ENCODE data around the gene ZNF439.
"Not testable (repeated sequence)": the region's sequence is repeated elsewhere in the genome, so short reads cannot be mapped to it uniquely, and the experiment has no call there.

Gene ZNF439

GRCh38 chr19:11847615-11848014, 911 bp upstream of the ZNF439 start:
- in situ Hi-C loops (cut with MboI; ENCODE audit: low sequenced_read_pairs); H3K4me3 ChIP-seq; H3K9me3 ChIP-seq; DNase-seq (ENCODE audit: low spot score in 2 of 2); H3K4me1 ChIP-seq; H3K36me3 ChIP-seq (replicated peaks); H3K27me3 ChIP-seq (ENCODE audit: low read depth): not testable (repeated sequence)

DNA sequence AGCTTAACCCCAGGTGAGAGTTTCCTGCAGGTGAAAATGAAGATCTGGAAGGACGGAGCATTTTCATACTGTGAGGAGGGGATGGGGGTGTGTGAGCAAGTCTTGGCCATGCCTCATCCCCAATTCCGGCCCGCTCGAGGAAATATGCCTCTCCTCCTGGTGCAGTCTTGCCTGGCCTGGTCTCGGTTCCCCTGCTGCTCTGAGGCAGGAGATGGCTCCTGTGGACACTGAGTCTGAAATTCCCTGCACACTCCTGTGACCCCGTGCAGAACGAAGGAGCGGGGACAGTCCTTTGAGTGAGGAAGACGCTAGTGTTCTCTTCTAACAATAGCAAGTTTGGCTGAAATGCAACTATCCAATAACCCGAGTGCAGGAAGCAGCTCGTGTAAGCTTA, 329 bp upstream of the ZNF439 start:
- in situ Hi-C loops (cut with MboI; ENCODE audit: low sequenced_read_pairs): no loop called here
- H3K36me3 ChIP-seq (replicated peaks): no peaks in the 10 kb centered on the region
- H3K4me1 ChIP-seq: no peaks in the 10 kb centered on the region
- no peak overlapping the region for H3K4me3 ChIP-seq
- H3K9me3 ChIP-seq: 0 out of 2 replicates have a peak, but pooled peaks cover 4% of the 10 kb centered on the region
- H3K27me3 ChIP-seq (ENCODE audit: low read depth): no peaks in the 10 kb centered on the region
- DNase-seq (ENCODE audit: low spot score in 2 of 2): no peak

- H3K36me3 ChIP-seq (replicated peaks); H3K4me3 ChIP-seq; DNase-seq (ENCODE audit: low spot score in 2 of 2); H3K9me3 ChIP-seq; in situ Hi-C loops (cut with MboI; ENCODE audit: low sequenced_read_pairs); H3K27me3 ChIP-seq (ENCODE audit: low read depth); H3K4me1 ChIP-seq: not testable (repeated sequence)
Measured at GRCh38 chr19:11850289-11850688, 1.8 kb downstream of the ZNF439 start.

GRCh38 chr19:11853358-11853757, 4.8 kb downstream of the ZNF439 start:
- H3K36me3 ChIP-seq (replicated peaks): no peaks in the 10 kb centered on the region
- in situ Hi-C loops (cut with MboI; ENCODE audit: low sequenced_read_pairs): no loop called here
- 0 out of 2 replicates have a peak, but pooled peaks cover 6% of the 10 kb centered on the region for H3K9me3 ChIP-seq
- no peak for DNase-seq (ENCODE audit: low spot score in 2 of 2)
- no peak overlapping the region for H3K4me3 ChIP-seq
- H3K4me1 ChIP-seq: no peaks in the 10 kb centered on the region
- H3K27me3 ChIP-seq (ENCODE audit: low read depth): no peaks in the 10 kb centered on the region

GRCh38 chr19:11856596-11857250, 8.2 kb downstream of the ZNF439 start:
- Histone ChIP-seq H3K4me1 (no peaks in the 10 kb centered on the region), H3K36me3 (replicated peaks) (no peaks in the 10 kb centered on the region), H3K27me3 (ENCODE audit: low read depth) (no peaks in the 10 kb centered on the region), H3K9me3 (0 out of 2 replicates have a peak, but pooled peaks cover 6% of the 10 kb centered on the region), H3K4me3 (no peak overlapping the region)
- DNase-seq (ENCODE audit: low spot score in 2 of 2): no peak
- in situ Hi-C loops (cut with MboI; ENCODE audit: low sequenced_read_pairs): no loop called here

DNA sequence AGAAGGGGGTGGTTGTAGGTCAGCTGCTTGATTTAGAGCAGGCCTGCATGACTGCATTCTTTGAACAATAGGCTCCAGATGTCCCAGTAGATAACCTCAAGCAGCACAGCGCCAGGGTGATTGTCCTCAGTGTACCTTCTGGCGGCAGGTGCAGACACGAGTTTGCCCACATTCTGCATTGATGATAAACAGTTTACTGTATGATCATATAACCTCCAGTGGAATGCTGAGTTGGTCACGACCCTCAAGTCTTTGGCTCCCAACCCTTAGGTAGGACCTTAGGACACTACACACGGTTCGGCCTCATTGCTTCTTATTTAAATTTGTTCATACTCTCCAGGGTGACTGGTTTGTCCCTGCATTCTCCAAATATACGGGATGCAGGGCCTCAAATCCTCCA, 12.2 kb downstream of the ZNF439 start:
- Histone ChIP-seq H3K4me3 (no peak overlapping the region), H3K27me3 (ENCODE audit: low read depth) (no peaks in the 10 kb centered on the region), H3K4me1 (no peaks in the 10 kb centered on the region), H3K36me3 (replicated peaks) (no peaks in the 10 kb centered on the region), H3K9me3 (no peaks in the 10 kb centered on the region)
- no peak for DNase-seq (ENCODE audit: low spot score in 2 of 2)
- in situ Hi-C loops (cut with MboI; ENCODE audit: low sequenced_read_pairs): no loop called here

GRCh38 chr19:11861301-11861700, 12.8 kb downstream of the ZNF439 start:
- H3K9me3 ChIP-seq: no peaks in the 10 kb centered on the region
- no peaks in the 10 kb centered on the region for H3K27me3 ChIP-seq (ENCODE audit: low read depth)
- in situ Hi-C loops (cut with MboI; ENCODE audit: low sequenced_read_pairs): no loop called here
- H3K4me1 ChIP-seq: no peaks in the 10 kb centered on the region
- H3K36me3 ChIP-seq (replicated peaks): no peaks in the 10 kb centered on the region
- DNase-seq (ENCODE audit: low spot score in 2 of 2): no peak
- H3K4me3 ChIP-seq: no peak overlapping the region

GRCh38 chr19:11867766-11868165, 19.2 kb downstream of the ZNF439 start:
- H3K36me3 ChIP-seq (replicated peaks); DNase-seq (ENCODE audit: low spot score in 2 of 2); H3K9me3 ChIP-seq: not testable (repeated sequence)

GRCh38 chr19:11868188-11868587, 19.7 kb downstream of the ZNF439 start:
- Histone ChIP-seq H3K4me1 (no peaks in the 10 kb centered on the region), H3K9me3 (peaks cover 5% of the 10 kb centered on the region; the same call in 1 of the 2 replicates), H3K4me3 (no peak overlapping the region), H3K27me3 (ENCODE audit: low read depth) (no peaks in the 10 kb centered on the region), H3K36me3 (replicated peaks) (no peaks in the 10 kb centered on the region)
- in situ Hi-C loops (cut with MboI; ENCODE audit: low sequenced_read_pairs): no loop called here
- DNase-seq (ENCODE audit: low spot score in 2 of 2): no peak

More at GRCh38 chr19:11867766-11868165, 19.2 kb downstream of the ZNF439 start:
- in situ Hi-C loops (cut with MboI; ENCODE audit: low sequenced_read_pairs); H3K4me3 ChIP-seq; H3K4me1 ChIP-seq; H3K27me3 ChIP-seq (ENCODE audit: low read depth): not testable (repeated sequence)

DNA sequence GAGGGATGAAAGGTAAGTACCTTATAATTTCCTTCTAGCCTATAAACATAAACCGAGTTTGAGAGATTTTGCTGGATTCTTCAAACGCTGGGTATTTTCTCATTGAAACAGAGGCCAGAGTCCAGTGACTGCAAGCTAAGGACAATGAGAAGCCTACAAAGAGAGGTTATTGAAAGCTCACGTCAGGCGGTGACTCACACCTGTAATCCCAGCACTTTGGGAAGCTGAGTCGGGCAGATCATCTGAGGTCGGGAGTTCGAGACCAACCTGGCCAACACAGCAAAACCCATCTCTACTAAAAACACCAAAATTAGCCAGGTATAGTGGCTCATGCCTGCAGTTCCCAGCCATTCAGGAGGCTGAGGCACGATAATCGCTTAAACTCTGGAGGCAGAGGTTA, 24.1 kb downstream of the ZNF439 start:
- no peak overlapping the region for H3K4me3 ChIP-seq
- in situ Hi-C loops (cut with MboI; ENCODE audit: low sequenced_read_pairs): no loop called here
- H3K4me1 ChIP-seq: no peaks in the 10 kb centered on the region
- peaks cover 5% of the 10 kb centered on the region; the same call in 1 of the 2 replicates for H3K9me3 ChIP-seq
- no peak for DNase-seq (ENCODE audit: low spot score in 2 of 2)
- no peaks in the 10 kb centered on the region for H3K36me3 ChIP-seq (replicated peaks)
- H3K27me3 ChIP-seq (ENCODE audit: low read depth): no peaks in the 10 kb centered on the region

- in situ Hi-C loops (cut with MboI; ENCODE audit: low sequenced_read_pairs): no loop called here
- H3K36me3 ChIP-seq (replicated peaks): no peaks in the 10 kb centered on the region
- no peak overlapping the region for H3K4me3 ChIP-seq
- DNase-seq (ENCODE audit: low spot score in 2 of 2): no peak
- H3K9me3 ChIP-seq: no peaks in the 10 kb centered on the region; the same call in 1 of the 2 replicates
- no peaks in the 10 kb centered on the region for H3K4me1 ChIP-seq
- no peaks in the 10 kb centered on the region for H3K27me3 ChIP-seq (ENCODE audit: low read depth)
Measured at GRCh38 chr19:11873762-11874161, 25.2 kb downstream of the ZNF439 start.

DNA sequence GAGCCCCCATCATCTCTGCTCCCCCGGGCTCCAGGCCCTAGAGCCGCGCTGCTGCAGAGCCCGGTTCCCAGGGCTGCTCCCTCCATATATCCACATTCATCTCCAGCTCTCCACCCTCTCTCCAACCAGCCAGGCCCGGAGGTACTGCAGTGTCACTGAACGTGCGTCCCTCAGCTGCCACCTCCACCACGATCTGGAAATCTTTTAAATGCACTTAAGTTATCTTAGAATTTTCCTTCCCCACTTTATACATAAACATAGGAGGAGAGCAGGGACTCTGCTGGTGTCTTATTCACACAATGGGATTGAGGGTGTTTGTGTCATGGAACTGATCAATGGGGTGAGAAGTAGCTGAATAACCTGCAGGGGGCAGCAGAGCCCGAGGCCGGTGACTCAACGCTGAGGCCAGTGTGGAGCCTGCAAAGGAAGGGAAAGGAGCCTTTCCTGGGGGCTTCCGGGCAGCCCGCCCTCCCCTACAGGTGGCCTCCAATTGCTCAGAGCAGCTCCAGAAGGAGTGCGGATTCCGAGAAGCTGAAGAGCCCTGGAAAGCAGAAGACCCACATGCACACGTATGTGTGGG, 31.3 kb downstream of the ZNF439 start:
- H3K9me3 ChIP-seq; H3K4me1 ChIP-seq; H3K4me3 ChIP-seq; in situ Hi-C loops (cut with MboI; ENCODE audit: low sequenced_read_pairs); H3K27me3 ChIP-seq (ENCODE audit: low read depth); H3K36me3 ChIP-seq (replicated peaks): not testable (repeated sequence)
- peak in 1 of 2 experiments; percentile 44 for DNase-seq (ENCODE audit: low spot score in 2 of 2)

DNA sequence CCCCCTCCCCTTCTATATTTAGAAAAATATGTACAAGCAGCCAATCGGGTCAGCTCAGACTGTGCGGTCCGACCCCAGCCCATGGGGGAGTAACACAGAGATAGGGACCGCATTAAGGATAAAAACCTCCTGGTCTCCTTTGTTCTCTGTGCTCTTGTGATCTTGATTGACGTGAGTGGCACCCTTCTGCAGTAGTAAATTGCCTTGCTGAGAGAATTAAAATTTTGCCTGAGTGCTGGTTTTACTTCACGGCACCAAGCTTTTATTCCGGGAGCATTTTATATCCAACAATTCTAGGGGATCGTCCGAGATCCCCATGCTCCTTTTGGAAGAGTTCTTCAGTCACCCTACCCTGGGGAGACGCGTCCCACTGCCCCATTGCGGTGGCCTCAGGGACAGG, 32.1 kb downstream of the ZNF439 start:
- H3K27me3 ChIP-seq (ENCODE audit: low read depth): no peaks in the 10 kb centered on the region
- H3K4me1 ChIP-seq: no peaks in the 10 kb centered on the region
- H3K36me3 ChIP-seq (replicated peaks): no peaks in the 10 kb centered on the region
- H3K9me3 ChIP-seq: no peaks in the 10 kb centered on the region
- H3K4me3 ChIP-seq: no peak overlapping the region
- no peak for DNase-seq (ENCODE audit: low spot score in 2 of 2)
- in situ Hi-C loops (cut with MboI; ENCODE audit: low sequenced_read_pairs): no loop called here

DNA sequence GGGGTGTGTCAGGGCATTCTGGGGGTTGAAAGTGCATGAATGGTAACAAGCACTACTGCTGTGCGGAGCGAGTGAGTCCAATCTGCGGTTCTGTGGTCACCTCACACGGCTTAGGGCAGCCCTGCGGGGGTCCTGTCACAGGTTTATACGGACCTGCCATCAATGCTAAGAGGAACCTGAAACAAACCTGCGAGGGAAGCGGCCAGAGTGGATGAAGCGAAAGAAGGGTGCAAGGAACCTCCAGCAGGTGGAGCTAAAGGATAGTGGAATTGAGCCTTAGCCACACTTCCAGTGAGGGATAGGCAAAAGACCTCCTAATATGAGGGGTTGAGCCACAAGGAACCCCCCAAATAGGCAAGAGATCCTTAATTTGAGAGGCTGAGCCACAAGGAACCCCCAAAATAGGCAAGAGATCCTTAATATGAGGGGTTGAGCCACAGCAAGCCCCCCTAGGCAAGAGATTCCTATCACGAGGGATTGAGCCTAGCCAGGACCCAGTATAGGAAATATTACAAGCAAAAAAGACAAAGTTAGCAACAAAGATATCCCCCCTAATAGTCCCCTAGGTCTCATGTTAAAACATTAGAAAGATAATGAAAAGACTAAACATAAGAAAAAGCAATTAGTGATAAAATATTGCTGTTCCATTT, 32.8 kb downstream of the ZNF439 start:
- peak; percentile 21 to 62 for DNase-seq (ENCODE audit: low spot score in 2 of 2)
- no peak overlapping the region for H3K4me3 ChIP-seq

More for the DNA sequence above, 32.8 kb downstream of the ZNF439 start:
- in situ Hi-C loops (cut with MboI; ENCODE audit: low sequenced_read_pairs): no loop called here
- Histone ChIP-seq H3K4me1 (no peaks in the 10 kb centered on the region), H3K27me3 (ENCODE audit: low read depth) (no peaks in the 10 kb centered on the region), H3K36me3 (replicated peaks) (no peaks in the 10 kb centered on the region), H3K9me3 (no peaks in the 10 kb centered on the region; the same call in 1 of the 2 replicates)
